Osteoblast (primary cell): ENCODE data around the gene CHSY3. TPM values are rescaled to one million over a fixed set of nuclear protein-coding genes. Genes with fewer than 3 reads are reported as not detected.

Experiments
- DNase-seq: peaks from one replicate; pipeline ENCODE4 v3.0.0; 2011; ENCODE audit warnings: low spot score, mixed read lengths; ENCODE audit not compliant: insufficient read length; ENCODE audit errors: missing footprints
- H2AFZ ChIP-seq: 2 replicates; pipeline ENCODE4 v1.6.0; 2011; ENCODE audit warnings: mild to moderate bottlenecking, low read length
- H3K27ac ChIP-seq: 2 replicates; pipeline ENCODE4 v1.5.1; 2011; ENCODE audit warnings: mild to moderate bottlenecking, low read depth, low read length, moderate library complexity
- H3K27me3 ChIP-seq: 2 replicates; pipeline ENCODE4 v1.6.0; 2012; ENCODE audit warnings: mild to moderate bottlenecking, control low read depth, inconsistent platforms, low read length, moderate library complexity; ENCODE audit not compliant: insufficient read depth
- H3K36me3 ChIP-seq: 2 replicates; pipeline ENCODE4 v1.5.1; 2011; ENCODE audit warnings: mild to moderate bottlenecking, low read length, control low read depth, moderate library complexity; ENCODE audit not compliant: insufficient read depth
- H3K4me1 ChIP-seq: 2 replicates; pipeline ENCODE4 v1.5.1; 2011; ENCODE audit warnings: mild to moderate bottlenecking, low read length, control low read depth, moderate library complexity; ENCODE audit not compliant: insufficient read depth
- H3K4me2 ChIP-seq: 2 replicates; pipeline ENCODE4 v1.6.0; 2011; ENCODE audit warnings: mild to moderate bottlenecking, low read length; ENCODE audit not compliant: insufficient read depth
- H3K4me3 ChIP-seq: fragments of 200-600 bp; sonication (generic); 3 replicates; pipeline ENCODE4 v1.5.1; 2012; ENCODE audit warnings: mild to moderate bottlenecking, low read length, inconsistent platforms; ENCODE audit not compliant: insufficient read depth
- H3K79me2 ChIP-seq: 2 replicates; pipeline ENCODE4 v1.6.0; 2012; ENCODE audit warnings: mild to moderate bottlenecking, low read length, control low read depth, inconsistent platforms; ENCODE audit not compliant: insufficient read depth
- H3K9me3 ChIP-seq: 2 replicates; pipeline ENCODE4 v1.5.1; 2011; ENCODE audit warnings: low read depth, low read length, control low read depth
- H4K20me1 ChIP-seq: 2 replicates; pipeline ENCODE4 v1.6.0; 2012; ENCODE audit warnings: mild to moderate bottlenecking, low read length, control low read depth; ENCODE audit not compliant: insufficient read depth
- total RNA-seq: library from RNA; depleted of rRNA; stranded (reverse); fragments of >200 nt; gene quantifications from 2 replicates; pipeline ENCODE4 v1.2.3, GENCODE V29; 2012
- TF ChIP-seq, protein P1 (sequence below): IDR thresholded peaks from 2 replicates; pipeline ENCODE4 v1.5.1; 2011; ENCODE audit warnings: mild to moderate bottlenecking, low read depth, low read length, moderate library complexity; ENCODE audit errors: extremely low read depth

CHSY3 gene
- total RNA-seq, 1 donor: 12.3 TPM

DNA sequence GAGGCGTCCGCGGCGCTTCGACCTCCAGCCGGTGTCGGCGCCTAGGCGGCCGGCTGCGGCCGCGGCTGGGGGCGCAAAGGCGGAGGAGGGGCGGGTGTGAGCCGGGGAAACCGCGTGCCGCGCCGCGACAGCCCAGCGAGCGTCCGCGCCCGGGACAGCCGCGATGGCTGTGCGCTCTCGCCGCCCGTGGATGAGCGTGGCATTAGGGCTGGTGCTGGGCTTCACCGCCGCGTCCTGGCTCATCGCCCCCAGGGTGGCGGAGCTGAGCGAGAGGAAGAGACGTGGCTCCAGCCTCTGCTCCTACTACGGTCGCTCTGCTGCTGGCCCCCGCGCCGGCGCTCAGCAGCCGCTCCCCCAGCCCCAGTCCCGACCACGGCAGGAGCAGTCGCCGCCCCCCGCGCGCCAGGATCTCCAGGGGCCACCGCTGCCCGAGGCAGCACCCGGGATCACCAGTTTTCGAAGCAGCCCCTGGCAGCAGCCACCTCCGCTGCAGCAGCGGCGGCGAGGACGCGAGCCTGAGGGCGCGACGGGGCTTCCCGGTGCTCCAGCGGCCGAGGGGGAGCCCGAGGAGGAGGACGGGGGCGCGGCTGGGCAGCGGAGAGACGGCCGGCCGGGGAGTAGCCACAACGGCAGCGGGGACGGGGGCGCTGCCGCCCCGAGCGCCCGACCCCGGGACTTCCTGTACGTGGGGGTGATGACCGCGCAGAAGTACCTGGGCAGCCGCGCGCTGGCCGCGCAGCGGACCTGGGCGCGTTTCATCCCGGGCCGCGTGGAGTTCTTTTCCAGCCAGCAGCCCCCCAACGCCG lies 605 bp downstream of the CHSY3 start:
- no peaks in the 10 kb centered on the region for H3K36me3 ChIP-seq
- peak overlapping the region; percentile 64 for H2AFZ ChIP-seq
- peaks cover 26% of the 10 kb centered on the region for H3K4me1 ChIP-seq
- TF ChIP-seq, protein P1, sequence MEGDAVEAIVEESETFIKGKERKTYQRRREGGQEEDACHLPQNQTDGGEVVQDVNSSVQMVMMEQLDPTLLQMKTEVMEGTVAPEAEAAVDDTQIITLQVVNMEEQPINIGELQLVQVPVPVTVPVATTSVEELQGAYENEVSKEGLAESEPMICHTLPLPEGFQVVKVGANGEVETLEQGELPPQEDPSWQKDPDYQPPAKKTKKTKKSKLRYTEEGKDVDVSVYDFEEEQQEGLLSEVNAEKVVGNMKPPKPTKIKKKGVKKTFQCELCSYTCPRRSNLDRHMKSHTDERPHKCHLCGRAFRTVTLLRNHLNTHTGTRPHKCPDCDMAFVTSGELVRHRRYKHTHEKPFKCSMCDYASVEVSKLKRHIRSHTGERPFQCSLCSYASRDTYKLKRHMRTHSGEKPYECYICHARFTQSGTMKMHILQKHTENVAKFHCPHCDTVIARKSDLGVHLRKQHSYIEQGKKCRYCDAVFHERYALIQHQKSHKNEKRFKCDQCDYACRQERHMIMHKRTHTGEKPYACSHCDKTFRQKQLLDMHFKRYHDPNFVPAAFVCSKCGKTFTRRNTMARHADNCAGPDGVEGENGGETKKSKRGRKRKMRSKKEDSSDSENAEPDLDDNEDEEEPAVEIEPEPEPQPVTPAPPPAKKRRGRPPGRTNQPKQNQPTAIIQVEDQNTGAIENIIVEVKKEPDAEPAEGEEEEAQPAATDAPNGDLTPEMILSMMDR: no peak
- H3K4me3 ChIP-seq: peak overlapping the region; percentile 74
- H3K27ac ChIP-seq: no peak overlapping the region
- H3K9me3 ChIP-seq: no peaks in the 10 kb centered on the region
- H3K27me3 ChIP-seq: no peaks in the 10 kb centered on the region
- H3K4me2 ChIP-seq: peak overlapping the region; percentile 95
- peaks cover 10% of the 10 kb centered on the region for H3K79me2 ChIP-seq
- H4K20me1 ChIP-seq: peaks cover 3% of the 10 kb centered on the region
- DNase-seq: no peak

- peak overlapping the region; percentile 74 for H3K4me3 ChIP-seq
- peaks cover 3% of the 10 kb centered on the region for H4K20me1 ChIP-seq
- peak overlapping the region; percentile 95 for H3K4me2 ChIP-seq
- H3K27ac ChIP-seq: no peak overlapping the region
- H3K36me3 ChIP-seq: no peaks in the 10 kb centered on the region
- peaks cover 10% of the 10 kb centered on the region for H3K79me2 ChIP-seq
- no peaks in the 10 kb centered on the region for H3K9me3 ChIP-seq
- peak overlapping the region; percentile 43 for H2AFZ ChIP-seq
- DNase-seq: no peak
- no peaks in the 10 kb centered on the region for H3K27me3 ChIP-seq
- peaks cover 26% of the 10 kb centered on the region for H3K4me1 ChIP-seq
- TF ChIP-seq, protein P1: no peak
Measured at GRCh38 chr5:129905473-129906176, 1.4 kb downstream of the CHSY3 start.

DNA sequence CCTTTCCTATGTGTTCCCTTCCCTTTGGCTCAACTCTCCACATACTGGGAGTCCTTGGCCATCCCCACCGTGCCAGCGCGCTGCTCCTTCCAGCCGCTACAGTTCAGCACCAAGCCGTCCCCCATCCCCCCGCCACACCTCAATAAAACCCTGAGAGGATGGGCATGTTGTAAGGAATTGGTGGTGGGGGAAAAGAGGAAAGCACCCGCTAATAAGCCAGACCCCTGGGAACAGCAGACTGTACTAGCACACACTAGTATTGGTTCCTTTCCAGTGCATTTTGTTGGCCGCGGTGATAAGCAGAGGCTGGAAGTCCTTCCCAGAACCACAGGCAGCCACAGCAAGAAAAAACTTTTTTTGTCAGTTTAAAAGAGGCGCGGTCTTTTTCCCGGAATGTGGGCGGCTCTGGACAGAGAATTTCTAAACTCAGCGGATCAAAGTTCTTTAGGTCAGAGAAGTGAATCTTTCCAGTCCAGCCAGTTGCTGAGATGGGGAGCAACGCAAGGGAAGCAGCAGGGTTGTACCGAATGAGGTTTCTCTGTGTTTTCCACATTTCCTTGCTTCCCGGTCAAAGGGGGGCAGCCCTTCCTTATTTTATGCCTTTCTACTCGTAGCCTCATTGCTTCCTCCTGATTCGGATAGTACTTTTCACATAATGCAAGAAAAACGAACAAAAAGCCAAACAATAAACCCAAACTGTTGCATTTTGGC lies 2.1 kb downstream of the CHSY3 start:
- H2AFZ ChIP-seq: peak overlapping the region; percentile 43
- TF ChIP-seq, protein P1: peak; percentile 51

More for the DNA sequence above, 2.1 kb downstream of the CHSY3 start:
- Histone ChIP-seq H3K79me2 (peaks cover 10% of the 10 kb centered on the region), H3K4me1 (peaks cover 26% of the 10 kb centered on the region), H4K20me1 (peaks cover 3% of the 10 kb centered on the region), H3K4me3 (peak overlapping the region; percentile 74), H3K4me2 (peak overlapping the region; percentile 95), H3K9me3 (no peaks in the 10 kb centered on the region), H3K36me3 (no peaks in the 10 kb centered on the region), H3K27me3 (no peaks in the 10 kb centered on the region), H3K27ac (no peak overlapping the region)
- DNase-seq: peak; percentile 88
